ENCODE results near the gene HOXD9.

HOXD9 gene

DNA sequence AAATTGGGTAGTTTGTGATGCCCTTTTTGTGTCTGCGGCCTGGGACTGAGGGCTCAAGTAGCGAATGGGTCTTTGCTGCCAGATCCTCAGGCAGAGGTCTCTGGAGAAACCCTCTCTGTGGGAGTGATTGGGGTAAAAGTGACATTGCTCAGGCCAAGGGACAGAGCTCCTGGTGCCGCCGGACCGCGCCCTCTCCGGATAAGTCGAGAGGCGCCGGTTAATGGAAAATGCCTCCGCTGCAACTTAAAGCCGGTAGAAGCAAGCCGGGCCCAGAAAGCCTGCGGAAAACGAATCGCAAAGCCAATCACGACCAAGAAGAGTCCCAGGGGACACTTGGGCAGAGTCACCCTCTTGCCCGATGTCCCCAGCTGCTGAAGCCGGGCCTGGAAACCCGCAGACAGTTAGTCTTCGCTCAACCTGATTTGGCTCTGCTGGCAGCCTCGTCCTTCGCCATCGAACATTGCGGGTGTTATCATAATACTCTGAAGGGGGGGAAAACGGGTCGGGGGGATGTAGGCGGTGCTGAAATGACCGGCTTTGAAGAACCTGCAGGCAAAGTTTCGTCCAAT lies 23.3 kb upstream of the HOXD9 start:
- DNase-seq = no peak

DNA sequence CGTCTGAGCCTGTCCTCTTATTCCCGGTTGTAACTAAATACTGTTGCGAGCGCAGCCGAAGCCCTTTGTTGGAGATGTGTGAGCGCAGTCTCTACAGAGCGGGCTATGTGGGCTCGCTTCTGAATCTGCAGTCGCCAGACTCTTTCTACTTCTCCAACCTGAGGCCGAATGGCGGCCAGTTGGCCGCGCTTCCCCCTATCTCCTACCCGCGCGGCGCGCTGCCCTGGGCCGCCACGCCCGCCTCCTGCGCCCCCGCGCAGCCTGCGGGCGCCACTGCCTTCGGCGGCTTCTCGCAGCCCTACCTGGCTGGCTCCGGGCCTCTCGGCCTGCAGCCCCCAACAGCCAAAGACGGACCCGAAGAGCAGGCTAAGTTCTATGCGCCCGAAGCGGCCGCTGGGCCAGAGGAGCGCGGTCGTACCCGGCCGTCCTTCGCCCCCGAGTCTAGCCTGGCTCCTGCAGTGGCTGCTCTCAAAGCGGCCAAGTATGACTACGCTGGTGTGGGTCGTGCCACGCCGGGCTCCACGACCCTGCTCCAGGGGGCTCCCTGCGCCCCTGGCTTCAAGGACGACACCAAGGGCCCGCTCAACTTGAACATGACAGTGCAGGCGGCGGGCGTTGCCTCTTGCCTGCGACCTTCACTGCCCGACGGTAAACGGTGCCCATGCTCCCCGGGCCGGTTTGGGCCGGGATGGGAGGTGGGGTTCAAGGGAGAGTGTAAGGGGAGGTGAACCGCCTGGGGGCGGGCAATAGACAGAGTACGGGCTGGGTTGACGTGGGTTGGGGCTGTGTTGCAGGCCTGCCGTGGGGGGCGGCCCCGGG lies 22.6 kb upstream of the HOXD9 start, which contains the start of gene HOXD12:
Gene HOXD12 (plus strand): TSS at position 68 of the 819 bp plus-strand sequence. CDS start 7 bp downstream, at position 75.
- DNase-seq = no peak

DNA sequence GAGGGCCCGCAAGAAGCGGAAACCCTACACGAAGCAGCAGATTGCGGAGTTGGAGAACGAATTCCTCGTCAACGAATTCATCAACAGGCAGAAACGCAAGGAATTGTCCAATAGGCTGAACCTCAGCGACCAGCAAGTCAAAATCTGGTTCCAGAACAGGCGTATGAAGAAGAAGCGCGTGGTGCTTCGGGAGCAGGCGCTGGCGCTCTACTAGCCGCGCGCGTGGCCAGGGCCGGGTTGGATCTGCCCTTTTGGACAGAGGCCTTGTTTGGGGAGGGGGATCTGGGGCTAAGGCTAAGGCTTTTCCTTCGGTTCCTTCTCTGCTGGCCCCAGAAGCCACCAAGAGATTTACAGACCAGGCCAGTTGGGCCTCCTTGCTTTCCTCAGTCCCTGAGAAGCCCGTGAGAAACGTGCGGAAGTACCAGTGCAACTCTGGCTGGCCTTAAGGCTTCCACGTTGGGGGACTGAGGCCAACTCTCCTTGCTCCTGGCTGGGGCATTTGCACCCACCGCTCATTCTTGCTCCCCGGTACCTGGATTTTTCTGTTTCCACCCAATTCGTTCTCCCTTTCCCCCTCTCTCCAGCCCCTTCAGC lies 21.9 kb upstream of the HOXD9 start:
- DNase-seq = no peak

- no peak for DNase-seq
These were observed 21.2 kb upstream of the HOXD9 start for GRCh38 chr2:176101216-176101830.

DNA sequence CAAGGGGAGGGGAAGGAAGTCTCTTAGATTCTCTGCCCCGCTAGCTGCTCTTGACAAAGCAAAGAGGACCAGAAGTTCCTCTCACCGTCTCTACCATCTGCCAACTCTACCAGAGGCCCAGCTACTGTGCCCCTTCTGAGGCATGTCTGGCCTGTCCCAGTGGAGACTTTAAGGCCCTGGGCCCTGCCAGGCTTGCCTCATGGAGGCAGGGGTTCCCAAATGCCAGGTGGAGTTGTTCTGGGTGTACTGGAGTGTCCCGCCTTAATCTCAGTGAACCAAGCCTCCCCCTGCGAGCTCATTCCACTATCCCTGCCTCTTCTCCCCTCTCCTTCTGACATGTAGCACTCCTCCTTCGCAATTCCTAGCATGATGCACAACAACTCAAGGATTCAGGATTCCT lies 20.7 kb upstream of the HOXD9 start:
- no peak for DNase-seq

DNA sequence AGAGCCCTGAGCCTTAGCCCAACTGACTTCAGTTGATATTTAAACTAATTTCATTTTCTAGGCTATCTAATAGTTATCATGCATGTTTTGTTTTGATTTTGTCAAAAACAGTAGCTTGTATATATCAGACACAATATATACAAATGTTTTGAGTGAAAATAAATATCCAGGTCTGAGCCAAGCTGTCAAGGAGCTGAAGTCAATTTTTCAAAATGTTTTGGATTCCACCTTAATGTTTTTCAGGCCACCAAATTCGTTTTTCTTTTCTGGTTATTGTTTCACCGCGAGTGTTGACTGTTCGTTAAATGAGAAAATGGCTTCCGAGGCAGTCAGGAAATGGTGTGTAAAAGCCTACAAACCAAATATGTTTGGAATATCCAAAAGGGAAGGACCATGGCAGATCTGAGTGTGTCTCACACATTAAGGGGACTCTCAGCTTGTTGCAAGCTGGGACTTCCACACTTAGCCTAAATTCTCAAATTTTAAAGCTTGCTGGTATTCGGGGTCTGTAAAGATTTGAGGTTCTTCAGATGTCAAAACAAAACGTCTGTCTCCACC lies 20.1 kb upstream of the HOXD9 start:
- no peak for DNase-seq

- DNase-seq = no peak
These were observed 19.3 kb upstream of the HOXD9 start for GRCh38 chr2:176103194-176103593.

- DNase-seq = no peak
These were observed 18.7 kb upstream of the HOXD9 start for GRCh38 chr2:176103742-176104315.

DNA sequence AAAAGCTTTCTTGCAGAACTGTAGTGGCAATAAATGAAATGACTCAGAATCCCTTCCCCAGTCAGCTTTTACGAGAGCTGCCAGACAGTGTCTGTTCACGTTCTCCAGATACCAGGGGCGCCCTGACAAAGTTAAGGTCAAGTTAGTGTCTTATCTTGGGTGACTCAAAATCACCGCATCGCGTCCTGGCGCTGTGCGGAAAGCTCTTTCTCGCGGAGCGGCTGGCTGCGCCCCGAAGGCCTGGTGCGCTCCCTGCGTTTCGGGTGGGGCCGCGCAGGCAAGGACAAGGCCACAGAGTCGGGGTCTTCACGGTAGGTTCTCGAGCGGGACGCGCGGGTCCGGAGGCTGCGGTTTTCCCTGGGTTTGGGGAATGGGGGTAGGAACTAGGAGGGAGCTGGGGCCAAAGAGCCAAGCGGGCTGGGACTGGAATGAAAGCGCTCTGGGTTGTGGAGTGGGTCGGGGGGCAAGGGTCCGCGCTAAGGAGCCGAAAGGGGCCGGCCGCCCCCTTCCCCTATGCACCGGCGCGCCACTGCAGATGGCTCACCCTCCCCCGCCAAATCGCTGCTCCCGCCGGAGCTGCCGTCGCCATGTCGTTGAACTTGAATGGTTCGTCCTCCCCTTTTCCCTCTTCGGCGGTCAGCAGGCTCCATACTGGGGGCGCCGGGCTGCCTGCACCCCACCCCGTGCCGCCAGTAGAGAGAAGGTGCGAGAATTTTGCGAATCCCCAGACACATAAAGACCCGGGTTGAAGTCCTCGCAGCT lies 18.0 kb upstream of the HOXD9 start:
- DNase-seq = no peak

- no peak for DNase-seq
These were observed 17.3 kb upstream of the HOXD9 start for GRCh38 chr2:176105078-176105729.

DNA sequence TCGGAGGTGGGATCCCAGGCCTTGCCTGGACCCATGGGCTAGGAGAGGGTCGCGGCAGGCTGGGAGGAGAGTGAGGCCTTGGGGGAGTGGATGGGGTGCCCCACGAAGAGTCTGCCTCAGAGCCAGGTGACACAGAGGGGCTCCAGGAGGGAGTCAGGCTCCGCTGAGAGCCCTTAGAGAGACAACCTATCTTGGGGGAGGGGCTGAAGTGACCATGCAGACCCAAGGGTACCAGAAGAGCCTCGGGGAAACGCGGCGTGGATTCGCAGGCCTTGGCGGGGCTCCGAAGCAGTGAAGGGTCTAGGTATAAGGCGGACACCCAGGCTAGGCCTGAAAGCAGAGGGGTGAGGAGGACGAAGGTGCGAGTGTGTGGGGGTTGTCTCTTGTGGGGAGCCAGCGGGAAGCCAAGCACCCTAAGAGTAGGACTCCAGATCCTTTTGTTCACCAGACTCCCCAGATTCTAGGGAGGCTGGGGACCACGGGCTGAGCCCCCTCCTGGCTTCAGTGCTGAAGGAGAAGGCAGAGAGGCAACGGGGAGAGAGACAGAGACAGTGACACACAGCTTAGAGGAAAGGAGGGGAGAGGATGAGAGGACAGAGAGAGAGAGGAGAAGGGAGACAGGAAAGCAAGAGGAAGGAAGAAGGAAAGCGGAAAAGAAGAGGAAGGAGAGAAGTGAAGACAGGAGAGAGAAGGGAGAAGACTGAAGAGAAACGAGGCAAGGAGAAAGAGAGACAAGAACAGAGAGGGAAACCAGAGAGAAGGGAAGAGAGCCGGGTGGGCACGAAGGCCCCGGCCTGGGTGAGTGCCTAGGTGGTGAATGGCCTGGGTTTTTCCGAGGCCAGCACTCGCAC lies 16.6 kb upstream of the HOXD9 start:
- no peak for DNase-seq

- DNase-seq = peak; percentile 73
These were observed 15.7 kb upstream of the HOXD9 start, which contains the start of gene HOXD11 for GRCh38 chr2:176106581-176107539. HOXD11 (plus strand) TSS chr2:176107280; CDS start chr2:176107356, 76 bp downstream.

DNA sequence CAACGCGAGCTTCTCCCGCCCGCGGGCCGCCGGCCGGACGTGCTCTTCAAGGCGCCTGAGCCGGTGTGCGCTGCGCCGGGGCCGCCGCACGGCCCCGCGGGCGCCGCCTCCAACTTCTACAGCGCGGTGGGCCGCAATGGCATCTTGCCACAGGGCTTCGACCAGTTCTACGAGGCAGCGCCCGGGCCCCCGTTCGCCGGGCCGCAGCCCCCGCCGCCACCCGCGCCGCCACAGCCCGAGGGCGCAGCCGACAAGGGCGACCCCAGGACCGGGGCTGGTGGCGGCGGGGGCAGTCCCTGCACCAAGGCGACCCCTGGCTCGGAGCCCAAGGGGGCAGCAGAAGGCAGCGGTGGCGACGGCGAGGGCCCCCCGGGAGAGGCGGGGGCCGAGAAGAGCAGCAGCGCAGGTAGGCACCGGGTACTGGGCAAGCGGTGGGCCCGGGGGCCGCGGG lies 14.8 kb upstream of the HOXD9 start:
- no peak for DNase-seq

GRCh38 chr2:176109192-176109901 lies 13.2 kb upstream of the HOXD9 start:
- DNase-seq = peak; percentile 49

DNA sequence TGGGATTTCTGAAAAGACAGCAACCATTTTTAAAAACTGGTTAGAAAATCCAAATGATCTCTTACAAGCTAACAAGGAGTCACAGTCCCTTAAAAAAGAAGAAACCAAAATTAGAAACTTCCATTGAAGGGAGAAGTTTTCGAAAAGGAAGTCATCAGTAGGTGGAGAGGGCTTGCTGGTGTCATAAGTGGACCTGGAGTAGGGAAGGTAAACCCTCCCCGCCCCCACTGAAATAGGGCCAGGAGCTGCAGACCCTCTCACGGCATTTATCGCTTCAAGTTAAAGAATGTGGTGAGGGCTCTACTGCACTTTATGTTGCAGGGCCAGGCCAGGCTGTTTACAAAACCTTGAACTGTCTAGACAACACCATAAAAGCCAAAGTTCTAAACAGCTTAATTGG lies 12.6 kb upstream of the HOXD9 start:
- DNase-seq = peak; percentile 59

DNA sequence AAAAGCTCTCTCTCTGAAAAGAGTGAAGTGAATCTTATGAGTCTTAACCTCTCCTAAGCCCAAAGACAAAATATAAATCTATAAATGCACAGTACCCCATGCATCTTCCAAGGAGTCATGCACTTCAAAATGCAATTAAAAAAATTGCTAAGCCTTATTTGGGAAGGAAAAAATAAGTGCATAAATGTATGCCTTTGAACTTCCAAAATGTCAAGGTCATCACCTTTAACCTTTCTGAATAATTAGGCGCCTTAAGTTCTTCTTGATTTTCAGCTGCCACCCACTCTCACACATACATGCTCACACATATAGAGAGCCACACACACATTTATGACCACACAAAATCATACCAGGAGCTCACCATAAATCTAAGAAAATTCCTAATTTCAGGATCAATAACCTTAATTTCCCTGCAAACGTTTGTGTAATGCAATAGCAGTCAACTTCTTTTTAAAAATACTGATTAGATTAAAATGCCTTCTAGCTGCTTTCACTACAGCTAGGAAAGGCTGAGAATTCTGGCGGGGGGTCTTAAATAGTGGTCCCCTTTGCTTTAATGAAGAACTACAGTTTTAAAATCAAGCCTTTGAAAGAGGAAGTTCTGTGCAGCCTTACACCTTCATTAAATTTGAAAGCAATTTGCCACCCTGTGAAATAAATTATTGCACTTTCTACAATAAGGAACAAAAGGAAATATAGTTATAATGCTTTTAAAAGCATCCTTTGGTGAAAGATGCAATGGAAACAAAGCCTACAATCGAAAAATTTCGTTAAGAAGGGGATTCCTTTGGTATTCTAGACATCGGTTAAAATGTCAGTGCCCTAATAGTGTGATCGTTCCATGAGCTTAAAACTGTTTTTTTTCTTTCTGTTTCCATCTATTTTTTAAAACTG lies 11.9 kb upstream of the HOXD9 start:
- DNase-seq = peak; percentile 65

GRCh38 chr2:176111309-176111663 lies 11.2 kb upstream of the HOXD9 start:
- peak; percentile 95 for DNase-seq
